LNCAP (cell line): ENCODE results near the gene CCL25.

Source experiments
- TF ChIP-seq, protein P1 (sequence below): fragments of 450-650 bp; IDR thresholded peaks from 2 replicates; pipeline ENCODE4 v1.5.1; 2017; ENCODE audit warnings: mild to moderate bottlenecking

CCL25 gene

DNA sequence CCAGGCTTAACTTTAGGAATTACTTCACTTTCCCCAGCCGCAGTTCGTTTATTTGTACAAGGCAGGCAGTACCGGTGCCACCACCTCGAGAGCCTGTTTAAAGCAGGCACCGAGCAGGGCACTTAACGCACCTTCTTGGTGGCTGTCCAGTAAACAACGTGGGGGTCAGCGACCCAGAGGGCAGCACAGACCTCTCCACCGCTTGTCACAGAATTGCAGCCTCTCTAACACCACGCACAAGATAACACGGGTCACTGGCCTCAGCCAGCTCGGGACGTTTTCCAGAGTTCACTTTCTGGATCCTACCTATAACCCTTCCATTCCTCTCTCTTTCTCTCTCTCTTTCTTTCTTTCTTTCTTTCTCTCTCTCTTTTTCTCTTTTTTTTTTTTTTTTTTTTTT lies 30.3 kb upstream of the CCL25 start:
- TF ChIP-seq, protein P1, sequence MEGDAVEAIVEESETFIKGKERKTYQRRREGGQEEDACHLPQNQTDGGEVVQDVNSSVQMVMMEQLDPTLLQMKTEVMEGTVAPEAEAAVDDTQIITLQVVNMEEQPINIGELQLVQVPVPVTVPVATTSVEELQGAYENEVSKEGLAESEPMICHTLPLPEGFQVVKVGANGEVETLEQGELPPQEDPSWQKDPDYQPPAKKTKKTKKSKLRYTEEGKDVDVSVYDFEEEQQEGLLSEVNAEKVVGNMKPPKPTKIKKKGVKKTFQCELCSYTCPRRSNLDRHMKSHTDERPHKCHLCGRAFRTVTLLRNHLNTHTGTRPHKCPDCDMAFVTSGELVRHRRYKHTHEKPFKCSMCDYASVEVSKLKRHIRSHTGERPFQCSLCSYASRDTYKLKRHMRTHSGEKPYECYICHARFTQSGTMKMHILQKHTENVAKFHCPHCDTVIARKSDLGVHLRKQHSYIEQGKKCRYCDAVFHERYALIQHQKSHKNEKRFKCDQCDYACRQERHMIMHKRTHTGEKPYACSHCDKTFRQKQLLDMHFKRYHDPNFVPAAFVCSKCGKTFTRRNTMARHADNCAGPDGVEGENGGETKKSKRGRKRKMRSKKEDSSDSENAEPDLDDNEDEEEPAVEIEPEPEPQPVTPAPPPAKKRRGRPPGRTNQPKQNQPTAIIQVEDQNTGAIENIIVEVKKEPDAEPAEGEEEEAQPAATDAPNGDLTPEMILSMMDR = no peak

DNA sequence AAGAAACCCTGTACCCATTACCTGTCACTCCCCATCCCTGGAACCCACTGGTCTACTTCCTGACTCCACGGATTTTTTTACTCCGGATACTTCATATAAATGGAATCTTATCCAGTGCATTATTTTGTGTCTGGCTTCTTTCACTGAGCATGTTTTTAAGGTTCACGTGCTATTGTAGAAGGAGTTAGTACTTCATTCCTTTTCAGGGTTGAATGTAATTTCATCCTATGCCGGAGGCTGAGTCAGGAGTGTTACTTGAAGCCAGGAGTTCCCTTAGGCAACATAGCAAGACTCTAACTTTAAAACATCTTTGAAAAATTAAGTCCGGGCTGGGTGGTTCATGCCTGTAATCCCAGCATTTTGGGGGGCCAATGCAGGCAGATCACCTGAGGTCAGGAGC lies 29.2 kb upstream of the CCL25 start:
- TF ChIP-seq, protein P1 = no peak

GRCh38 chr19:8025316-8025715 lies 27.2 kb upstream of the CCL25 start:
- TF ChIP-seq, protein P1 = no peak

DNA sequence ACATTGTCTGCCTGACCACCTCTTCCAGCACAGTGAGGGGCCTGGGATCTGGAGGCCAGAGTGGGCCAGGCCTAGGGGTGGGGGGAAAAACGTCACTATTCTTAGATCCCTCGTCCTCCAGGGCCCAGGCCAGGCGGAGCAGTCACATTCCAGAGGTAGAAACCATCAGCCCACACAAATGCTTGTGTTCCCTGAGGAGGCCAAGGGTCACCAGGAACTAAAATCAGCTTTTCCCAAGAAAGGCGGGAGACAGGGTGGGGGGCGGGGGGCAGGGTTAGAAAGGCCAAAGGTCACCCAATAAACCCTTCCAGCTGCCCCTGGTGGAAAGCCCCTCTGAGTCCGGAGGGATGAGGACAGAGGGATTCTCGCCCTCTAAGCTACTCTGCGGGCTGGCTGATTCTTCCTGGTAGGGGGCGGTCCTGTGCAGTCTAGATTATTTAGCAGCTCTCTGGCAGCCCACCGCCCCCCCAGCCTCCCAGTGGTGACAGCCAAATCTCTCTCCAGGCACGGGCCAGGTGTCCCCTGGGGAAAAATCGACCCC lies 23.5 kb upstream of the CCL25 start:
- TF ChIP-seq, protein P1 = no peak

GRCh38 chr19:8030960-8031359 lies 21.6 kb upstream of the CCL25 start:
- TF ChIP-seq, protein P1 = no peak

DNA sequence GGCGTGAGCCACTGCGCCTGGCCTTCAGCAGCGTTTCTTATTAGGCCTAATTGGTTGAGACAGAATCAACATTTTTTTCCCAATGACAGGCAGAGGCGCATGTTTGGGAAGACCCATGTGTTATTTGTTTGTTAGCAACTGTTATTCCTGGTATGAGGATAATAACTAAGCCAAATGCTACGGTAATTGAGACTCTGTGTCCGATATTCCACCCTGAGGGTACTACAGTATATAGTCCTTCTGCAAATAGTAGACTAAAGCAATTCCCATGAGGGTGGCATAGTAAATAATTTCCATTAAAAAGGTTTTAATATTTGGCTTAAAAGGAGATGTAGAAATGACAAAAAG lies 18.4 kb upstream of the CCL25 start:
- TF ChIP-seq, protein P1 = no peak

GRCh38 chr19:8036434-8037099 lies 16.0 kb upstream of the CCL25 start:
- TF ChIP-seq, protein P1 = no peak

DNA sequence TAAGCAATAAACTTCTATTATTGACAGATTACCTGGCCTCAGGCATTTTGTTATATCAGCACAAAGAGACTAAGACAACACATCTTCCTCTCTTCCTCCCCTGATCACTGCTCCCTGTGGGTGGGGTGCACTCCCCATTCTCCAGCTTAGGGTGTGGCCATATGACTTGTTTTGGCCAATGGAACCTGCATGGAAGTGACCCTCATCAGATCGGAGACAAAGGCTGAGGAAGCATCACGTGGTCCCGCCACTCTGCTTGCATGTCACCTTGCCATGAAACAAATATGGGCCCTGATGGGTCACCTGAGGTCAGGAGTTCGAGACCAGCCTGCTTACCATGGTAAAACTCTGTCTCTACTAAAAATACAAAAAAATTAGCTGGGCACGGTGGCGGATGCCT lies 13.7 kb upstream of the CCL25 start:
- TF ChIP-seq, protein P1 = no peak
